ENCODE measurements around the gene RHCG. TPM values are rescaled to one million over a fixed set of nuclear protein-coding genes. Genes with fewer than 3 reads are reported as not detected.

RHCG gene
- total RNA-seq (not detected), polyA plus RNA-seq (1 to 10 TPM in 1 of 3 donors, under 1 TPM in 2; 0.23 to 1.6 (median 0.30) TPM)
- long read RNA-seq, donor 1, result 0 reads
- long read RNA-seq, donor 2, result 0 reads

- H3K4me1 ChIP-seq, result peaks cover 9 to 16% (median 10%) of the 10 kb centered on the region in 6 donors
- TF ChIP-seq CTCF (IDR thresholded peaks at IDR 0.05 in 8 of 11, conservative IDR thresholded peaks at IDR 0.05 in 3 of 11), result peak in 1 of 11 experiments; percentile 14
- no peak for TF ChIP-seq POLR2A (IDR thresholded peaks at IDR 0.05)
- no peak for TF ChIP-seq POLR2AphosphoS5 (IDR thresholded peaks at IDR 0.05)
- intact Hi-C loops (cut with DNase I; ENCODE audit: low total_unique reads), result no loop called here
- WGBS, 5 donors, result 3 to 14% (median 5%) methylated on average over 18 to 55 of the region's 55 CpGs
- H3K27ac ChIP-seq, result no peak within 1 kb of the TSS
- H3K9me3 ChIP-seq, result no peaks in the 10 kb centered on the region
- H3K27me3 ChIP-seq (replicated peaks in 1 of 7), result peaks cover 0 to 96% (median 34%) of the 10 kb centered on the region in 7 donors
- no peaks in the 10 kb centered on the region for H3K36me3 ChIP-seq
- H3K4me3 ChIP-seq, result peak within 1 kb of the TSS in 7 of 8 donors; percentile 13 to 62 (median 27)
- DNase-seq, result no peak
Observed at GRCh38 chr15:89496155-89497098, at the start of gene RHCG. Gene RHCG (minus strand): TSS chr15:89496583. CDS start chr15:89496544, 39 bp downstream.

GRCh38 chr15:89543389-89543788 is 47.0 kb upstream of the RHCG start:
- WGBS, 5 donors, result 80 to 90% (median 84%) methylated on average over 4 of the region's 4 CpGs

GRCh38 chr15:89542369-89542768 is 46.0 kb upstream of the RHCG start:
- peaks cover 0 to 15% (median 10%) of the 10 kb centered on the region in 8 donors for H3K9me3 ChIP-seq
- H3K4me1 ChIP-seq, result no peaks in the 10 kb centered on the region
- intact Hi-C loops (cut with DNase I; ENCODE audit: low total_unique reads), result no loop called here
- WGBS, 5 donors, result 68 to 92% (median 79%) methylated on average over 3 of the region's 3 CpGs
- H3K27ac ChIP-seq, result no peak overlapping the region
- H3K27me3 ChIP-seq (replicated peaks in 1 of 7), result peaks cover 0 to 33% (median 0%) of the 10 kb centered on the region in 7 donors
- no peak for DNase-seq
- no peaks in the 10 kb centered on the region for H3K36me3 ChIP-seq
- H3K4me3 ChIP-seq, result no peak overlapping the region
- no peak for TF ChIP-seq POLR2A (IDR thresholded peaks at IDR 0.05)
- no peak for TF ChIP-seq POLR2AphosphoS5 (IDR thresholded peaks at IDR 0.05)
- TF ChIP-seq CTCF (IDR thresholded peaks at IDR 0.05 in 8 of 11, conservative IDR thresholded peaks at IDR 0.05 in 3 of 11), result no peak

More at GRCh38 chr15:89543389-89543788, 47.0 kb upstream of the RHCG start:
- no peak for DNase-seq
- Histone ChIP-seq H3K9me3 (peaks cover 0 to 12% (median under 1%) of the 10 kb centered on the region in 8 donors), H3K4me3 (no peak overlapping the region), H3K4me1 (no peaks in the 10 kb centered on the region), H3K36me3 (no peaks in the 10 kb centered on the region), H3K27ac (no peak overlapping the region), H3K27me3 (replicated peaks in 1 of 7) (peaks cover 0 to 43% (median 0%) of the 10 kb centered on the region in 7 donors)
- intact Hi-C loops (cut with DNase I; ENCODE audit: low total_unique reads), result no loop called here
- TF ChIP-seq CTCF (IDR thresholded peaks at IDR 0.05 in 8 of 11, conservative IDR thresholded peaks at IDR 0.05 in 3 of 11) (no peak), POLR2AphosphoS5 (IDR thresholded peaks at IDR 0.05) (no peak)

GRCh38 chr15:89539027-89539426 is 42.6 kb upstream of the RHCG start:
- TF ChIP-seq POLR2AphosphoS5 (IDR thresholded peaks at IDR 0.05), result no peak
- no peak for TF ChIP-seq POLR2A (IDR thresholded peaks at IDR 0.05)
- TF ChIP-seq CTCF (IDR thresholded peaks at IDR 0.05 in 8 of 11, conservative IDR thresholded peaks at IDR 0.05 in 3 of 11), result no peak
- H3K4me1 ChIP-seq, result no peaks in the 10 kb centered on the region
- whole genome bisulfite sequencing, 5 donors, result 72 to 87% (median 83%) methylated on average over 2 of the region's 2 CpGs

More at GRCh38 chr15:89539027-89539426, 42.6 kb upstream of the RHCG start:
- H3K4me3 ChIP-seq, result no peak overlapping the region
- no peak overlapping the region for H3K27ac ChIP-seq
- peaks cover 0 to 20% (median 0%) of the 10 kb centered on the region in 7 donors for H3K27me3 ChIP-seq (replicated peaks in 1 of 7)
- H3K9me3 ChIP-seq, result peaks cover 0 to 25% (median 14%) of the 10 kb centered on the region in 8 donors
- intact Hi-C loops (cut with DNase I; ENCODE audit: low total_unique reads), result no loop called here
- no peak for DNase-seq
- H3K36me3 ChIP-seq, result no peaks in the 10 kb centered on the region

Measured in spleen (tissue), 13 donors.